ENCODE results near the gene STRADA.

Gene STRADA

DNA sequence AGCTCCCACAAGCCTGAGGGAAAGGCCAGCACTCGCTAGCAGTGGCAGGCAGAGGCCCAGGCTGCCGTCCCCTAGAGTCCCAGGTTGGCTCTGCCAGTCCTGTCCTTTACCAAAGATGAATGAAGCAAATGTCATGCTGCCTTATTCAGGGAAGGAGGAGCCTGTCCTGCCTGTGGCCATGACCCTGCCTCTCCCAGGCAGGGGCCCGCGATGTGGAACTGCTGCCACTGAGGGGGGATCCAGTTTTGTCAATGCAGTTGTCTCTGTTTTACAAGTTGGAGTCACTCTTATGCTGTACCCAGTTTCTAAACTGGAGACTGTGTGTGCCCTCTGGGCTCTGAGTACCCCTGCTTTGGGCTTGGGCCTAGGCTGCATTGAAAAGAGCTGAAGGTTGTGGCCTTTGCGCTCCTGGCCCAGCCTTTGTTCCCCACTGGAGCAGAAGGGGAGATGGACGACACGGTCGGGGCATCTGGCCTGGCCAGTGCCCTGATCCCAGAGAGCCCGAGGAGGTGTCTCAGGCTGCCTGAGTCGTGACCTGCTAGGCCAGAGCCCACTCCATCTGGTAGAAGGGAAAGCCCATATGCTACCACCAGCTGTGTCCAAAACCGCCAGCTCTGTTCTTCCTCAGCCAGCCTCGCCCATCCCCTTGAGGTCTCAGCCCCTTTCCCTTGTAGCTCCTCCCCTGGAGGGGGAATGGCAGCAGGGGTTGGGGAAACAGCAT, 47.2 kb downstream of the STRADA start:
- ATAC-seq (replicated peaks) (no peak), DNase-seq (no peak)
- Mint-ChIP-seq H3K36me3 (peaks cover 48 to 75% of the 10 kb centered on the region in 2 donors), H3K4me1 (peaks cover 34 to 62% of the 10 kb centered on the region in 2 donors), H3K9me3 (no peaks in the 10 kb centered on the region), H3K27me3 (no peaks in the 10 kb centered on the region), H3K4me3 (no peak overlapping the region), H3K27ac (peak overlapping the region; percentile 97)

DNA sequence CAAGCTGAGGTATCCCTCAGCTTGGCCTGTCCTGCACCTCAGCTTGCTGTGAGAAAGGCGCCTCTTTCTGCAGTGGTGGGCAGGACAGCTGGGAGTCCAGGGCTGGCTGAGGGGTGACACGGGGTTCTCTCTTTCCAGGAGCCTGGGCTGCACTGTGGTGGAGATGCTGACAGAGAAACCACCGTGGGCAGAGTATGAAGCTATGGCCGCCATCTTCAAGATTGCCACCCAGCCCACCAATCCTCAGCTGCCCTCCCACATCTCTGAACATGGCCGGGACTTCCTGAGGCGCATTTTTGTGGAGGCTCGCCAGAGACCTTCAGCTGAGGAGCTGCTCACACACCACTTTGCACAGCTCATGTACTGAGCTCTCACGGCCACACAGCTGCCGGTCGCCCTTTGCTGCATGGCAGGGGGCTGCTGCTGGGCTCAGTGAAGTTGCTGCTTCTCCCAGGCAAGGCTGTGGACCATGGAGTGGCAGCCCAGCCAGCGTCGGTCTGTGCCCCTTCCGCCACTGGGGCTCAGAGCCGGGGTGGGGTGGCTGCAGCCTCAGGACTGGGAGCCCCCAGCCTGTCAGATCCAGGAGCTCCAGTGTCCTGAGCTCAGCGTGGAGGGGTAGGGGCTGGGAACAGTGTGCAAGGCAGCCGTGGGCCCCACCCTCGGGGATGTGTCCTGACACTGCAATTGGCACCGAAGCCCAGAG, 48.0 kb downstream of the STRADA start:
- ATAC-seq (replicated peaks) (no peak), DNase-seq (no peak)
- peaks cover 34 to 62% of the 10 kb centered on the region in 2 donors for H3K4me1 Mint-ChIP-seq
- no peak overlapping the region for H3K4me3 Mint-ChIP-seq
- H3K9me3 Mint-ChIP-seq = no peaks in the 10 kb centered on the region
- H3K36me3 Mint-ChIP-seq = peaks cover 48 to 82% of the 10 kb centered on the region in 2 donors
- no peaks in the 10 kb centered on the region for H3K27me3 Mint-ChIP-seq
- H3K27ac Mint-ChIP-seq = peak overlapping the region; percentile 97

DNA sequence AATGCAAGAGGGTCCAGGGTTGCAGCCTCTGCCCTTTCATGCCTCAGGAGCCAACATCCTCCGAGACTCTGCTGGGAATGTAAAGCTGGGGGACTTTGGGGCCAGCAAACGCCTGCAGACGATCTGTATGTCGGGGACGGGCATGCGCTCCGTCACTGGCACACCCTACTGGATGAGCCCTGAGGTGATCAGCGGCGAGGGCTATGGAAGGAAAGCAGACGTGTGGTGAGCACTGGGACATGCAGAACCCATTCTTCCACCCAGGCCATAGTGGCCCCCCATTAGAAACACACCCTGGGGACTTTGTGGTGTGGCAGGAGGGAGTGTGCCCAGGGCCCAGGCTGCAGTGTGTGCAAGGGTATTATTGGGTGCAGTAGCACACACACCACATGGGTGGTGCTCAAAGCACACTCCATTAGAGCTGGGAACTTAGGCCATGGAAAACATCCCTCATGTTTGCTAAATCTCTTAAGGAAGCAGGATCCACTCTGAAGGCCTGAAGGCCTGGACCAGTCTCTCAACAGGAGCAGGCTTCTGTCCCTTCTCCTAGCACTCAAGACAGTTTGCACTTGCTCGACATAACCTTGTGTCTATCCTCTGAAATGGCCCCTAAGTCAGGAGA, 49.3 kb downstream of the STRADA start:
- H3K27me3 Mint-ChIP-seq = no peaks in the 10 kb centered on the region
- peaks cover 31 to 53% of the 10 kb centered on the region in 2 donors for H3K4me1 Mint-ChIP-seq
- no peak overlapping the region for H3K27ac Mint-ChIP-seq
- no peak overlapping the region for H3K4me3 Mint-ChIP-seq
- ATAC-seq (replicated peaks) (no peak), DNase-seq (no peak)
- peaks cover 39 to 76% of the 10 kb centered on the region in 2 donors for H3K36me3 Mint-ChIP-seq
- no peaks in the 10 kb centered on the region for H3K9me3 Mint-ChIP-seq

DNA sequence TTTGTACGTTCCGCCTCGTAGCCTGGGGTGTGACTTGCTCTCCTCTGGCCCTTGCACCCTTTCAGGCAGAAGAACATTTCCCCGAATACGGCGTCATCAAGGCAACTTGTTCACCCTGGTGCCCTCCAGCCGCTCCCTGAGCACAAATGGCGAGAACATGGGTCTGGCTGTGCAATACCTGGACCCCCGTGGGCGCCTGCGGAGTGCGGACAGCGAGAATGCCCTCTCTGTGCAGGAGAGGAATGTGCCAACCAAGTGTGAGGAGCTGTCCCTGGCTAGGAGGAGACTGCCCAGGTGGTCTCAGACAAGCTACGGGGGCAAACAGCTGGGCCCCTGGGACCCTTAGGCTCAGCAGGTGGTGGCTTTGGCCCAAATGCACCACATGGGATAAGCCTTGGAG, 52.1 kb downstream of the STRADA start:
- Mint-ChIP-seq H3K4me3 (no peak overlapping the region), H3K9me3 (no peaks in the 10 kb centered on the region), H3K4me1 (peaks cover 17 to 33% of the 10 kb centered on the region in 2 donors), H3K36me3 (peaks cover 26 to 59% of the 10 kb centered on the region in 2 donors), H3K27me3 (no peaks in the 10 kb centered on the region), H3K27ac (no peak overlapping the region)
- ATAC-seq (replicated peaks) (no peak), DNase-seq (no peak)

DNA sequence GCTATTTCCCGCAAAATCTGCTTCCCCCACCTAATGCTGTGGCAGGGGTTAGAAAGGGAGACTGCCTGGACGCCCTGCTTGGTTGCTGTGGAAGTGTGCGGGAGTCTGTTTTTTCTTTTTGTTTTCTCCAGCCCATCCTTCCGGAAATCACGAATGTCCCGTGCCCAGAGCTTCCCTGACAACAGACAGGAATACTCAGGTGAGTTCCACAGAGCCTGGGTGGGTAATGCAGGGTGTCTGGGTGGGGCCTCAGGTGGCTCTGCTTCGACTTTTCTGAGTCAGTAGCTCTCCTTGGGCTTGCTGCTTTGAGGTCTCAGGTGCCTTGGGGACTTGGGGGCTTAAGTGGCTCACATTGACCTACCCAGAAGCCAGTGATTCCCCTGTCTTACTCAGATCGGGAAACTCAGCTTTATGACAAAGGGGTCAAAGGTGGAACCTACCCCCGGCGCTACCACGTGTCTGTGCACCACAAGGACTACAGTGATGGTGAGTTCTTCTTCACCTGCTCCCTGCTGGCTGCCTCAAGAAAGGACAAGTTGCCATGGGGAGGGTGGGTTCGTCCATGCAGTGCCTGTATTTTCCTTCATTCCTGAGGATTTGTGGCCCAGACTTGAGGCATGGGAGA, 53.1 kb downstream of the STRADA start:
- no peaks in the 10 kb centered on the region for H3K9me3 Mint-ChIP-seq
- no peak overlapping the region for H3K4me3 Mint-ChIP-seq
- peak overlapping the region; percentile 38 for H3K27ac Mint-ChIP-seq
- H3K27me3 Mint-ChIP-seq = no peaks in the 10 kb centered on the region
- ATAC-seq (replicated peaks) (peak; percentile 48 to 52), DNase-seq (no peak)
- peaks cover 22 to 53% of the 10 kb centered on the region in 2 donors for H3K36me3 Mint-ChIP-seq
- H3K4me1 Mint-ChIP-seq = peaks cover 12 to 23% of the 10 kb centered on the region in 2 donors

DNA sequence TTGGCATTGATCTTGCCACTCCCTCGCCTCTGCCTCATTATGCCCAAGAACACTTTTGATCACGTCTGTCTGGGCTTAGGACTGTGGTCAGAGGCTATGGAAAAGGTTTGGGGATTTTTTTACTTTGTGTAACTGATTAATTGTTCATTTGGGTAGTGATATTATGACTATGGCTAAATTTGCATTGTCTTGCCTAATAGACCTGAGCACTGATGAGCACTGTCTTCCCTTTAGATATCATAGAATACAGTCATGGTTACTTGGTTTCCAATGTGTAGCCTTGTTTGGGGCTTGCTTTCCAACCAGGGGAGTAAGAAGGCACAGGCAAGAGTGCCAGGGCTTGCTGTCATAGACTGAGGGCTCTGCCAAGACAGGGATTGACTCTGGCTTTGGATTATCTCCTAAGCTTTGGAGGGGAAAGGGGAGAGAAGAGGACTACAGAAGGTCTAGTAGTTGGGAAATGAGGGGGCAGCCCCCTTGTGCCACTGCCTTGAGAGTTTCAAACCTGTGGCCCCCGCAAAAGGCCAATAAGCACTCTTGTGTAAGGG, 55.4 kb downstream of the STRADA start:
- peak overlapping the region in 1 of 2 donors; percentile 42 for H3K4me3 Mint-ChIP-seq
- no peaks in the 10 kb centered on the region for H3K27me3 Mint-ChIP-seq
- peaks cover 21 to 65% of the 10 kb centered on the region in 2 donors for H3K36me3 Mint-ChIP-seq
- peak overlapping the region; percentile 73 for H3K27ac Mint-ChIP-seq
- DNase-seq (no peak), ATAC-seq (replicated peaks) (peak; percentile 74 to 87)
- no peaks in the 10 kb centered on the region for H3K9me3 Mint-ChIP-seq
- peaks cover 15 to 21% of the 10 kb centered on the region in 2 donors for H3K4me1 Mint-ChIP-seq

DNA sequence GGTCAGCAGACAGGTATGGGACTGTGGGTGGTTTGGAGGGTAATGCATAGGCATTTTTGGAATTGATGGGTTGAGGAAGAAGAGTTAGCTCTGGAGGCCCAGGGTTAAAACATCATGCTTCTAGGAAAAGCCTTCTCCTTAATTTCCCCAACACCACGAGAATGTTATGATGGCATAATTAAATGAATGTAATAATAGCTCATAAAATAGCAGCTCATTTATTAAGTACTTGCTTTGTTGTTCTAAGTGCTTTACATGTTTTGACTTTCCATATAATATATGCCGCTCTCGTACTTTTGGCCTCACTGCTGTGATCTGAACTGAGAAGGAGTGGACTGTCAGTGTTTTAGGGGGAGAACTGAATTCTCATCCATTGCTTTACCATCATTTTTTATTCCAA, 56.0 kb downstream of the STRADA start:
- Mint-ChIP-seq H3K36me3 (peaks cover 19 to 65% of the 10 kb centered on the region in 2 donors), H3K27me3 (no peaks in the 10 kb centered on the region), H3K27ac (no peak overlapping the region), H3K4me1 (peaks cover 14 to 15% of the 10 kb centered on the region in 2 donors), H3K9me3 (no peaks in the 10 kb centered on the region), H3K4me3 (no peak overlapping the region)
- no peak for ATAC-seq (replicated peaks)
- DNase-seq = no peak

DNA sequence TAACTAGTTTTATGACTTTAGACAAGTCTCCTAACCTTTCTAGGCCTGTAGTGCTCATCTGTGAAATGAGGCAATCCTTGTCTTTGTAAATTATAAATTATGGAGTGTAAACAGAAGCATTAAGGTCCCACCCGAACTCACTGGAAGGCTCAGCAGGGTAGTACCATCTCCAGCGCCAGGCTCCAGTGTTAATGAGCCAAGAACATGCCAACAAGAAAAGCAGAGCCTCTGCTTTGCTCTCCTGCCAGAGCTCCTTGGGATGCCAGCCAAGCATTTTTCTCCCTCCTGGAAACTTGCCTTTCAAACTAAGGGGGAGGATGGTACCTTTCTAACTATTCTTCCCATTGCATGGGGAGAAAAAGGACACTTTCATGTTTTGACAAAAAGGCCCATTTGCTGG, 56.6 kb downstream of the STRADA start:
- DNase-seq = no peak
- Mint-ChIP-seq H3K27ac (no peak overlapping the region), H3K36me3 (peaks cover 22 to 63% of the 10 kb centered on the region in 2 donors), H3K4me3 (no peak overlapping the region), H3K9me3 (no peaks in the 10 kb centered on the region), H3K27me3 (no peaks in the 10 kb centered on the region), H3K4me1 (peaks cover 14 to 16% of the 10 kb centered on the region in 2 donors)
- no peak for ATAC-seq (replicated peaks)

DNA sequence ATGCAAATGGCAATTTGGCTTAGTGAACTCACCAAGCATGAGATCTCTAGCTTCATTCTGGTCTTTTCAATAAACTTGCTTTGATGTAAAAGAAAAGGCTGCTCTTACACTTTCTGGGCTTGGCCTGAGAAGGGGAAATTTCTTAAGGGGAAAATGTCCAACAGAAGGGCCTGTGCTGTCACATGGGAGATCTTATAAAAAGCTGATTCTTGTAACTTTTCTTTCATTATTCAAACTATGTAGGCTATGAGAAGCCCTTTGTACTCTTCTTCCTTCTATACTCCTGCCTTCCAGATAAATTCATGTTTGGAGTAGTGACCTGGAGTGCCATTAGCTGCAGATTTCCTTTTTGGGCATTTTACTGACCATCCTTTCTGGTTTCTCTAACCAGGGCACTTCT, 58.6 kb downstream of the STRADA start:
- ATAC-seq (replicated peaks) (no peak), DNase-seq (no peak)
- peaks cover 24 to 49% of the 10 kb centered on the region in 2 donors for H3K36me3 Mint-ChIP-seq
- H3K9me3 Mint-ChIP-seq = no peaks in the 10 kb centered on the region
- H3K27me3 Mint-ChIP-seq = no peaks in the 10 kb centered on the region
- peak overlapping the region; percentile 67 for H3K27ac Mint-ChIP-seq
- H3K4me1 Mint-ChIP-seq = peaks cover 14 to 18% of the 10 kb centered on the region in 2 donors
- no peak overlapping the region for H3K4me3 Mint-ChIP-seq

DNA sequence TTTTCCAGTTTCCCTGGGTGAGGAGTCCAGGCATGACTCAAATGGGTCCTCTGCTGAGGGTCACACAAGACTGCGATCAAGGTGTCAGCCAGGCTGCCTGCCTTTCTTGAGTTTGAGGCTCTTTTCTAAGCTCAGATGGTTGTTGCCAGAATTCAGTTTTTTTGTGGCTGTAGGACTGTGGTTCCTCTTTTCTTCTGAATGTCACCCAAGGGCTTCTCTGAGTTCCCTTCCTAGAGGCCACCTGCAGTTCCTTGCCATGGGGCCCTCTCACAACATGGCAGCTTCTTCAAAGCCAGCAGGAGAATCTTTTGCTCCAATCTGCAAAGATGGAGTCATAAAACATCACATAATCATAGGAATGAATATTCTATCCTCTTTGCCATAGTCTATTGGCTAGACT, 59.2 kb downstream of the STRADA start:
- H3K27me3 Mint-ChIP-seq = no peaks in the 10 kb centered on the region
- ATAC-seq (replicated peaks) (peak; percentile 24 to 58), DNase-seq (no peak)
- H3K4me1 Mint-ChIP-seq = peaks cover 14 to 17% of the 10 kb centered on the region in 2 donors
- H3K9me3 Mint-ChIP-seq = no peaks in the 10 kb centered on the region
- H3K36me3 Mint-ChIP-seq = peaks cover 23 to 52% of the 10 kb centered on the region in 2 donors
- H3K4me3 Mint-ChIP-seq = no peak overlapping the region
- H3K27ac Mint-ChIP-seq = peak overlapping the region; percentile 22

DNA sequence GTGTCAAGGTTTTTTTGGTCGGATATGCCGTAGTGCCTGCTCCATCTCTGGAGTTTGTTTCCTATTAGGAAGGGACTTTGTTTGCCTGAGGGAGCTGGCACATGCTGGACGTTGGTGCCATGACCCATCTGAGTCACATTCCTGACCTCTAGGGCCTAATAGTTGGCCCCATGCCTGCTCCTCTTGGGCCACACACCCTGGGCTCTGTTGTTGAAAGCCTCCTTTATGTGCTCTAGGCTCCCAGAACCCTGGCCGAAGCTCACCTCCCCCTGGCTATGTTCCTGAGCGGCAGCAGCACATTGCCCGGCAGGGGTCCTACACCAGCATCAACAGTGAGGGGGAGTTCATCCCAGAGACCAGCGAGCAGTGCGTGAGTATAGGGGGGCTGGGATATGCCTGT, 60.1 kb downstream of the STRADA start:
- Mint-ChIP-seq H3K4me3 (no peak overlapping the region), H3K27ac (peak overlapping the region; percentile 38), H3K27me3 (no peaks in the 10 kb centered on the region), H3K36me3 (peaks cover 23 to 53% of the 10 kb centered on the region in 2 donors), H3K4me1 (peaks cover 14 to 17% of the 10 kb centered on the region in 2 donors), H3K9me3 (no peaks in the 10 kb centered on the region)
- DNase-seq = no peak
- ATAC-seq (replicated peaks) = no peak

DNA sequence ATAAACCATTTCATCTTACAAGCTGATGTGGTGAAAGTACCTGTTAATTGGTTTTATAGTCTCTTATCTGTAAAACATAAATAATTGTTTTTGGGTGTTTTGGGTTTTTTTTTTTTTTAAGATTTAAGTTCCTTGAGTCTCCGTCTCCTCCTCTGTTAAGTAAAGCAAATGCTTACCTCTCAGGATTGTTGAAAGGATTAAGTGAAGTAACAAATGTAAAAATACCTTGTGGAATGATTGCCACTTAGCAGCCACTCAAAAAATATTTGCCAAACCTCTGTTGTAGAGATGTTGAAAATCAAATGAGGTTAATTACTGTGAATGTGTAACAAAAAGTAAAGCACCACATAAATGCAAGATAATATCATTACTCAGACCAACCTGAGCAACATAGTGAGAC, 60.9 kb downstream of the STRADA start:
- no peak overlapping the region for H3K27ac Mint-ChIP-seq
- peaks cover 23 to 47% of the 10 kb centered on the region in 2 donors for H3K36me3 Mint-ChIP-seq
- H3K4me1 Mint-ChIP-seq = peaks cover 8 to 10% of the 10 kb centered on the region in 2 donors
- ATAC-seq (replicated peaks) (no peak), DNase-seq (no peak)
- H3K4me3 Mint-ChIP-seq = no peak overlapping the region
- H3K9me3 Mint-ChIP-seq = no peaks in the 10 kb centered on the region
- H3K27me3 Mint-ChIP-seq = no peaks in the 10 kb centered on the region

DNA sequence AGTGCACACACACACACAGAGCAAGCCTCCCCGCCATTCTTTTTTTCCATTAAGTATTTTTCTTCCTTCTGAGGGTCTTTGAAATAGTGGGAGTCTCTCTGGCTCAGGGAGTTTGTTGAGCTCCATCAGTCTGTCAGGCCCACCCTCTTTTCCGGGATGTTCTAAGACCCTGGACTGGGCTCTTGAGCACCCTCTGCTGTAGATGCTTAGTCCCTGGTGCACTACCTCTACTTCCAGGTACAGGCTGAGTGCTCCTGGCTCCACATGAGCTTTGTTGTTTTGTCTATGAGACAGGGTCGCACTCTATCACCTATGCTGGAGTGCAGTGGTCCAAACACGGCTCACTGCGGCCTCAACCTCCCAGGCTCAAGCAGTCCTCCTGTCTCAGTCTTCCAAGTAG, 62.4 kb downstream of the STRADA start:
- H3K9me3 Mint-ChIP-seq = no peaks in the 10 kb centered on the region
- H3K27ac Mint-ChIP-seq = no peak overlapping the region
- H3K36me3 Mint-ChIP-seq = peaks cover 27 to 47% of the 10 kb centered on the region in 2 donors
- DNase-seq = no peak
- no peak overlapping the region for H3K4me3 Mint-ChIP-seq
- ATAC-seq (replicated peaks) = no peak
- no peaks in the 10 kb centered on the region for H3K27me3 Mint-ChIP-seq
- peaks cover 10 to 19% of the 10 kb centered on the region in 2 donors for H3K4me1 Mint-ChIP-seq

DNA sequence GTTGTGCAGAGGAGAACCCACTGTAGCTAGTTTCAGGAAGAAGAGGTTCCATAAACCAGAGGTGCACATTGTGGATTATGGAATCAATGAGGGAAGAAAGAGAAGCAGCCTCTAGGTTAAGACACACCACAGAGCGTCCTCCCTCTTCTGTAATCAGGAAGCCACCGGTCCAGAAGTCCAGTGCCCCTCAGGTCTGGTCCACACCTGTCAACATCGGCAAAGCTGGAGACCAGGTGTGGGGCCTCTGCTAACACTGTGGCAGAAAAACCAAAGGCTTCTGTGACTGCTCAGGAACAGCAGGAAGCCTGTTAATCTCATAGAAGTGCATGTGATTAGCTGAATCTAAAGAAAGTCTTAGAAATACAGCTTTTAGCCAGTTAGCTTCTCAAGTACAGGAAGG, 65.0 kb downstream of the STRADA start:
- Mint-ChIP-seq H3K27ac (no peak overlapping the region), H3K4me3 (no peak overlapping the region), H3K4me1 (peaks cover 7 to 15% of the 10 kb centered on the region in 2 donors), H3K36me3 (peaks cover 24 to 35% of the 10 kb centered on the region in 2 donors), H3K27me3 (no peaks in the 10 kb centered on the region), H3K9me3 (no peaks in the 10 kb centered on the region)
- DNase-seq = no peak
- no peak for ATAC-seq (replicated peaks)
